GM12878 (cell line): ENCODE measurements around the gene TKFC. TPM values are rescaled to one million over a fixed set of nuclear protein-coding genes. Genes with fewer than 3 reads are reported as not detected.

ENCODE experiments used
- ATAC-seq: fragments of 200-7000 bp; cut with Tn5 transposase; 3 replicates; pipeline ENCODE4 v1.9.1; 2020; ENCODE audit warnings: mild to moderate bottlenecking, moderate library complexity
- BruUV-seq: library from RNA; stranded (reverse); fragments of 400-500 nt; replicated peaks from 2 replicates; lab custom pipeline; 2021; lab: Mats Ljungman, UMichigan
- CTCF ChIA-PET: fragments of 300-600 bp; sonication (Branson Sonifier 250); formaldehyde crosslinking; extraction: SDS; loops from one replicate; lab custom pipeline; 2021; ENCODE audit warnings: inconsistent platforms; lab: Yijun Ruan, JAX
- POLR2A ChIA-PET: fragments of 350-600 bp; formaldehyde crosslinking; extraction: SDS; loops from one replicate; lab custom pipeline; 2021; ENCODE audit warnings: inconsistent platforms; lab: Charles Lee
- RAD21 ChIA-PET: fragments of 300-600 bp; sonication (Branson Sonifier 250); formaldehyde crosslinking; loops from one replicate; lab custom pipeline; 2023; ENCODE audit warnings: antibody characterized with exemption; ENCODE audit not compliant: unreplicated experiment; lab: Charles Lee
- SMC1A ChIA-PET: fragments of 300-600 bp; sonication (Branson Sonifier 250); formaldehyde crosslinking; loops from one replicate; lab custom pipeline; 2023; ENCODE audit not compliant: unreplicated experiment, uncharacterized antibody; lab: Charles Lee
- DNase-seq: peaks from one replicate; pipeline ENCODE4 v3.0.0-alpha.2; 2011; ENCODE audit warnings: low read depth, low spot score
- FAIRE-seq: peaks from 3 replicates; lab custom pipeline; 2011; peaks lifted over from hg19 to GRCh38; lab: Jason Lieb, UNC
- H2AFZ ChIP-seq: 2 replicates; pipeline ENCODE4 v1.6.0; 2011; ENCODE audit warnings: low read depth, low read length, control low read depth; ENCODE audit not compliant: control insufficient read depth
- H3K27ac ChIP-seq: 2 replicates; pipeline ENCODE4 v1.5.1; 2011; ENCODE audit warnings: control low read depth; ENCODE audit not compliant: control insufficient read depth, insufficient read depth
- H3K27me3 ChIP-seq, 2 experiments: replicated peaks in 1 of 2; 2 replicates each; pipeline versions ENCODE4 v1.6.0 to v1.6.1; 2011; ENCODE audit warnings: low read length in 1 of 2; ENCODE audit not compliant: control insufficient read depth in 2 of 2, insufficient read depth in 2 of 2
- H3K36me3 ChIP-seq, 2 experiments: 2 replicates each; pipeline ENCODE4 v1.5.1; 2011; ENCODE audit warnings: low read length in 1 of 2; ENCODE audit not compliant: control insufficient read depth in 2 of 2, insufficient read depth in 2 of 2
- H3K4me1 ChIP-seq: 2 replicates; pipeline ENCODE4 v1.6.1; 2011; ENCODE audit warnings: mild to moderate bottlenecking, low read length, moderate library complexity, mixed read lengths; ENCODE audit not compliant: control insufficient read depth, insufficient read depth
- H3K4me2 ChIP-seq: 2 replicates; pipeline ENCODE4 v1.6.0; 2011; ENCODE audit warnings: control low read depth; ENCODE audit not compliant: control insufficient read depth, insufficient read depth
- H3K4me3 ChIP-seq: fragments of 200-600 bp; sonication (generic); 2 replicates; pipeline ENCODE4 v1.5.1; 2016
- H3K79me2 ChIP-seq: 2 replicates; pipeline ENCODE4 v1.6.0; 2011; ENCODE audit warnings: low read length; ENCODE audit not compliant: control insufficient read depth, insufficient read depth
- H3K9ac ChIP-seq: 2 replicates; pipeline ENCODE4 v1.8.0; 2011; ENCODE audit warnings: low read length, control low read depth, mixed read lengths; ENCODE audit not compliant: control insufficient read depth, insufficient read depth
- H3K9me3 ChIP-seq: replicated peaks from 3 replicates; pipeline ENCODE4 v1.5.1; 2011; ENCODE audit warnings: mild to moderate bottlenecking, low read length; ENCODE audit not compliant: control insufficient read depth, insufficient read depth
- H4K20me1 ChIP-seq: 2 replicates; pipeline ENCODE4 v1.6.0; 2011; ENCODE audit not compliant: control insufficient read depth, insufficient read depth
- CBFB ChIP-seq: IDR thresholded peaks from 2 replicates; pipeline ENCODE4 v1.6.1; 2016; ENCODE audit warnings: antibody characterized with exemption, low read depth
- CBX5 ChIP-seq: sonication (generic); IDR thresholded peaks from 2 replicates; pipeline ENCODE4 v1.6.1; 2016; ENCODE audit warnings: low read depth, moderate library complexity, mild to moderate bottlenecking, inconsistent platforms
- FOS ChIP-seq: IDR thresholded peaks from 3 replicates; pipeline ENCODE4 v1.6.1; 2011; ENCODE audit warnings: borderline replicate concordance; ENCODE audit not compliant: insufficient read length; ENCODE audit errors: extremely low read depth
- FOXM1 ChIP-seq: IDR thresholded peaks from 2 replicates; pipeline ENCODE4 v1.6.1; 2012; ENCODE audit warnings: low read depth, mild to moderate bottlenecking, inconsistent platforms, low read length, moderate library complexity
- GATAD2B ChIP-seq: fragments of 450-650 bp; conservative IDR thresholded peaks from 2 replicates; pipeline ENCODE4 v1.6.1; 2017; ENCODE audit warnings: low read depth, mild to moderate bottlenecking, moderate library complexity
- NFYB ChIP-seq: IDR thresholded peaks from 2 replicates; pipeline ENCODE4 v1.6.1; 2011; ENCODE audit warnings: low read depth, mild to moderate bottlenecking, low read length, improper control_type of control experiment, moderate library complexity; ENCODE audit not compliant: insufficient read depth
- PAX5 ChIP-seq: IDR thresholded peaks from 2 replicates; pipeline ENCODE4 v1.6.1; 2011; ENCODE audit warnings: low read depth, low read length, borderline replicate concordance
- PAX8 ChIP-seq: fragments of 450-650 bp; IDR thresholded peaks from 2 replicates; pipeline ENCODE4 v1.6.1; 2017; ENCODE audit warnings: mild to moderate bottlenecking, moderate library complexity
- SMAD1 ChIP-seq: fragments of 450-650 bp; IDR thresholded peaks from 2 replicates; pipeline ENCODE4 v1.6.1; 2018; ENCODE audit warnings: mild to moderate bottlenecking, low read depth; ENCODE audit not compliant: partially characterized antibody
- TCF12 ChIP-seq: IDR thresholded peaks from 2 replicates; pipeline ENCODE4 v1.6.1; 2011; ENCODE audit warnings: low read depth, mild to moderate bottlenecking, low read length
- YBX1 ChIP-seq: fragments of 450-650 bp; IDR thresholded peaks from 2 replicates; pipeline ENCODE4 v1.6.1; 2016; ENCODE audit warnings: antibody characterized with exemption
- WGBS: methylation state at CpG from one replicate; pipeline ENCODE4 v1.1.6; 2016; ENCODE audit warnings: low lambda C conversion rate; ENCODE audit not compliant: insufficient replicate concordance, insufficient coverage; ENCODE audit errors: missing lambda C conversion rate; 5-methylcytosine and 5-hydroxymethylcytosine counted together
- in situ Hi-C: fragments of 300-500 bp; cut with MboI; formaldehyde crosslinking; loops from 9 replicates; pipeline ENCODE4 v1.14.3; 2018; ENCODE audit warnings: mixed read lengths
- intact Hi-C: fragments of 100-400 bp; cut with micrococcal nuclease; formaldehyde crosslinking; loops from one replicate; pipeline ENCODE4 v1.14.2; 2022; ENCODE audit not compliant: unreplicated experiment
- polyA plus RNA-seq, 11 experiments: library from polyadenylated mRNA; depleted of rRNA in 4 of 11; unstranded in 6 of 11; stranded (reverse) in 5 of 11; fragments of >200 nt; fragmentation: Nextera tagmentation in 4 of 11; fragmentation: Illumina TruSeq in 1 of 11; extraction: Ambion mirVana in 4 of 11; extraction: Trizol in 1 of 11; gene quantifications; 1 replicate in 1 of 11; 2 replicates in 10 of 11; pipeline versions ENCODE4 v1.2.1 to v1.2.3, GENCODE V29; 2011 to 2016; ENCODE audit warnings: inconsistent platforms in 2 of 11, missing spikeins in 2 of 11, low read depth in 1 of 11
- total RNA-seq, 4 experiments: library from RNA; depleted of rRNA in 3 of 4; stranded (reverse); fragments of >200 nt in 3 of 4; fragmentation: Illumina TruSeq in 1 of 4; extraction: Trizol in 1 of 4; gene quantifications; 2 replicates each; pipeline versions ENCODE4 v1.2.1 to v1.2.3, GENCODE V29; 2013 to 2021
- TF ChIP-seq, protein P1 (sequence below): fragments of 450-650 bp; IDR thresholded peaks from 2 replicates; pipeline ENCODE4 v1.6.1; 2017; ENCODE audit warnings: low read depth, mild to moderate bottlenecking, moderate library complexity
- TF ChIP-seq, protein P2 (sequence below), 3 experiments: IDR thresholded peaks in 2 of 3; conservative IDR thresholded peaks in 1 of 3; 2 replicates each; pipeline ENCODE4 v1.5.1; 2011; ENCODE audit warnings: low read depth in 3 of 3, low read length in 3 of 3, mild to moderate bottlenecking in 3 of 3, control low read depth in 2 of 3, moderate library complexity in 2 of 3, inconsistent platforms in 1 of 3, mixed read lengths in 1 of 3; ENCODE audit not compliant: control insufficient read depth in 2 of 3, insufficient read depth in 1 of 3; ENCODE audit errors: extremely low read depth in 1 of 3
- TF ChIP-seq, protein P3 (sequence below): fragments of 450-650 bp; formaldehyde crosslinking; IDR thresholded peaks from 2 replicates; pipeline ENCODE4 v1.5.0; 2022; ENCODE audit warnings: mild to moderate bottlenecking, missing genetic modification characterization
- TF ChIP-seq, protein P4 (sequence below): IDR thresholded peaks from 2 replicates; pipeline ENCODE4 v1.6.1; 2011; ENCODE audit warnings: borderline replicate concordance, low read depth, mild to moderate bottlenecking, moderate library complexity, mixed read lengths, low read length; ENCODE audit not compliant: insufficient read depth; ENCODE audit errors: extremely low read length

Gene TKFC
- total and polyA plus RNA-seq, 10 of the 15 experiments (the other 5 are each of a cell fraction or from before 2014, with no cell fraction given): 2.4 to 113 (median 59.0) TPM

DNA sequence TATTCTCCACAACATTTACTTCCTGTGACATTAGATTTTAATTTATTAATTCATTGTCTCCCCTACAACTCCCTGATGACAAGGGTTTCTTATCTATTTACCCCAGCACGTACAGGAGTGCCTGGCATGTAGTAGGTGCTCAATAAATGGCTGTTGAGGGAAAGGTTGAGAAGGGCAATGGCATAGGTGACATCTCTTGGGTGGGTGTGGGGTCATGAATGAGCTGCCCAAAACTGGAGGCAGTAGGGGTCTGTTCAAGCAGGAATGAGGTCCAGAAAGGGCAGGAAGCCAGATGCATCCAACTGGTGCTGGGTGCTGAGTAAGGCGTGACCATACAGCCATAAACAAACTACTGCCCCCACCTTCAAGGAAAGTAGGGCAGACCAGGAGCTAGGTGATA, 40.7 kb upstream of the TKFC start:
- Histone ChIP-seq H3K36me3 (no peaks in the 10 kb centered on the region), H4K20me1 (no peaks in the 10 kb centered on the region), H3K27me3 (no peaks in the 10 kb centered on the region), H3K9ac (no peak overlapping the region), H3K79me2 (no peaks in the 10 kb centered on the region; the same call in 1 of the 2 replicates), H3K9me3 (no peaks in the 10 kb centered on the region), H3K27ac (no peak overlapping the region), H3K4me3 (no peak overlapping the region), H3K4me1 (peaks cover 12% of the 10 kb centered on the region), H3K4me2 (peak overlapping the region; percentile 9; the same call in 1 of the 2 replicates), H2AFZ (no peak overlapping the region)
- TF ChIP-seq, protein P1, sequence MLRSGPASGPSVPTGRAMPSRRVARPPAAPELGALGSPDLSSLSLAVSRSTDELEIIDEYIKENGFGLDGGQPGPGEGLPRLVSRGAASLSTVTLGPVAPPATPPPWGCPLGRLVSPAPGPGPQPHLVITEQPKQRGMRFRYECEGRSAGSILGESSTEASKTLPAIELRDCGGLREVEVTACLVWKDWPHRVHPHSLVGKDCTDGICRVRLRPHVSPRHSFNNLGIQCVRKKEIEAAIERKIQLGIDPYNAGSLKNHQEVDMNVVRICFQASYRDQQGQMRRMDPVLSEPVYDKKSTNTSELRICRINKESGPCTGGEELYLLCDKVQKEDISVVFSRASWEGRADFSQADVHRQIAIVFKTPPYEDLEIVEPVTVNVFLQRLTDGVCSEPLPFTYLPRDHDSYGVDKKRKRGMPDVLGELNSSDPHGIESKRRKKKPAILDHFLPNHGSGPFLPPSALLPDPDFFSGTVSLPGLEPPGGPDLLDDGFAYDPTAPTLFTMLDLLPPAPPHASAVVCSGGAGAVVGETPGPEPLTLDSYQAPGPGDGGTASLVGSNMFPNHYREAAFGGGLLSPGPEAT: no peak
- TF ChIP-seq FOS (no peak), CBX5 (no peak), FOXM1 (no peak), TCF12 (no peak), CBFB (no peak), NFYB (no peak), YBX1 (no peak), SMAD1 (no peak), PAX5 (no peak), PAX8 (no peak), GATAD2B (no peak)
- TF ChIP-seq, protein P2, sequence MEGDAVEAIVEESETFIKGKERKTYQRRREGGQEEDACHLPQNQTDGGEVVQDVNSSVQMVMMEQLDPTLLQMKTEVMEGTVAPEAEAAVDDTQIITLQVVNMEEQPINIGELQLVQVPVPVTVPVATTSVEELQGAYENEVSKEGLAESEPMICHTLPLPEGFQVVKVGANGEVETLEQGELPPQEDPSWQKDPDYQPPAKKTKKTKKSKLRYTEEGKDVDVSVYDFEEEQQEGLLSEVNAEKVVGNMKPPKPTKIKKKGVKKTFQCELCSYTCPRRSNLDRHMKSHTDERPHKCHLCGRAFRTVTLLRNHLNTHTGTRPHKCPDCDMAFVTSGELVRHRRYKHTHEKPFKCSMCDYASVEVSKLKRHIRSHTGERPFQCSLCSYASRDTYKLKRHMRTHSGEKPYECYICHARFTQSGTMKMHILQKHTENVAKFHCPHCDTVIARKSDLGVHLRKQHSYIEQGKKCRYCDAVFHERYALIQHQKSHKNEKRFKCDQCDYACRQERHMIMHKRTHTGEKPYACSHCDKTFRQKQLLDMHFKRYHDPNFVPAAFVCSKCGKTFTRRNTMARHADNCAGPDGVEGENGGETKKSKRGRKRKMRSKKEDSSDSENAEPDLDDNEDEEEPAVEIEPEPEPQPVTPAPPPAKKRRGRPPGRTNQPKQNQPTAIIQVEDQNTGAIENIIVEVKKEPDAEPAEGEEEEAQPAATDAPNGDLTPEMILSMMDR (IDR thresholded peaks at IDR 0.05 in 2 of 3, conservative IDR thresholded peaks at IDR 0.05 in 1 of 3; ENCODE audit: control insufficient read depth in 2 of 3, extremely low read depth in 1 of 3, insufficient read depth in 1 of 3, low read depth in 3 of 3, low read length in 3 of 3): no peak
- TF ChIP-seq, protein P3, sequence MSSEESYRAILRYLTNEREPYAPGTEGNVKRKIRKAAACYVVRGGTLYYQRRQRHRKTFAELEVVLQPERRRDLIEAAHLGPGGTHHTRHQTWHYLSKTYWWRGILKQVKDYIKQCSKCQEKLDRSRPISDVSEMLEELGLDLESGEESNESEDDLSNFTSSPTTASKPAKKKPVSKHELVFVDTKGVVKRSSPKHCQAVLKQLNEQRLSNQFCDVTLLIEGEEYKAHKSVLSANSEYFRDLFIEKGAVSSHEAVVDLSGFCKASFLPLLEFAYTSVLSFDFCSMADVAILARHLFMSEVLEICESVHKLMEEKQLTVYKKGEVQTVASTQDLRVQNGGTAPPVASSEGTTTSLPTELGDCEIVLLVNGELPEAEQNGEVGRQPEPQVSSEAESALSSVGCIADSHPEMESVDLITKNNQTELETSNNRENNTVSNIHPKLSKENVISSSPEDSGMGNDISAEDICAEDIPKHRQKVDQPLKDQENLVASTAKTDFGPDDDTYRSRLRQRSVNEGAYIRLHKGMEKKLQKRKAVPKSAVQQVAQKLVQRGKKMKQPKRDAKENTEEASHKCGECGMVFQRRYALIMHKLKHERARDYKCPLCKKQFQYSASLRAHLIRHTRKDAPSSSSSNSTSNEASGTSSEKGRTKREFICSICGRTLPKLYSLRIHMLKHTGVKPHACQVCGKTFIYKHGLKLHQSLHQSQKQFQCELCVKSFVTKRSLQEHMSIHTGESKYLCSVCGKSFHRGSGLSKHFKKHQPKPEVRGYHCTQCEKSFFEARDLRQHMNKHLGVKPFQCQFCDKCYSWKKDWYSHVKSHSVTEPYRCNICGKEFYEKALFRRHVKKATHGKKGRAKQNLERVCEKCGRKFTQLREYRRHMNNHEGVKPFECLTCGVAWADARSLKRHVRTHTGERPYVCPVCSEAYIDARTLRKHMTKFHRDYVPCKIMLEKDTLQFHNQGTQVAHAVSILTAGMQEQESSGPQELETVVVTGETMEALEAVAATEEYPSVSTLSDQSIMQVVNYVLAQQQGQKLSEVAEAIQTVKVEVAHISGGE (CRISPR knock-in tag): no peak
- TF ChIP-seq, protein P4, sequence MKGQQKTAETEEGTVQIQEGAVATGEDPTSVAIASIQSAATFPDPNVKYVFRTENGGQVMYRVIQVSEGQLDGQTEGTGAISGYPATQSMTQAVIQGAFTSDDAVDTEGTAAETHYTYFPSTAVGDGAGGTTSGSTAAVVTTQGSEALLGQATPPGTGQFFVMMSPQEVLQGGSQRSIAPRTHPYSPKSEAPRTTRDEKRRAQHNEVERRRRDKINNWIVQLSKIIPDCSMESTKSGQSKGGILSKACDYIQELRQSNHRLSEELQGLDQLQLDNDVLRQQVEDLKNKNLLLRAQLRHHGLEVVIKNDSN: no peak
- BruUV-seq: no TSS peak
- FAIRE-seq (no peak), DNase-seq (no peak), ATAC-seq (no peak)
- in situ Hi-C loops (no loop called here), intact Hi-C loops (no loop called here)
- POLR2A ChIA-PET: interaction anchor here (0.6 kb wide), 1 partner anchor 81 kb away, joined by 6 read pairs; no protein-coding TSS in a partner anchor
- 65% methylated on average over 2 of the region's 2 CpGs for WGBS
- RAD21 ChIA-PET: no interaction called here
- SMC1A ChIA-PET: no interaction called here
- CTCF ChIA-PET: interaction anchor here (1.5 to 2.8 kb wide), 2 partner anchors 38 to 143 kb away, joined by 4 to 16 read pairs; no protein-coding TSS in a partner anchor
